Gastroesophageal sphincter (tissue), 3 donors: ENCODE measurements around the gene EVA1A.

Experiments used
- EP300 ChIP-seq: sonication (generic); formaldehyde crosslinking; IDR thresholded peaks from one replicate; pipeline ENCODE4 v1.6.1; 2017; ENCODE audit warnings: antibody characterized with exemption, mild to moderate bottlenecking
- POLR2A ChIP-seq, 2 donors: fragments of 450-650 bp; IDR thresholded peaks; one replicate each; pipeline ENCODE4 v1.6.1; 2017; ENCODE audit warnings: antibody characterized with exemption in 2 of 2, mild to moderate bottlenecking in 2 of 2, moderate library complexity in 1 of 2
- TF ChIP-seq, protein P1 (sequence below), 4 experiments: fragments of 200-600 bp in 2 of 4; fragments of 450-650 bp in 2 of 4; sonication (generic) in 1 of 4; IDR thresholded peaks; one replicate each; pipeline ENCODE4 v1.5.1; 2017 to 2019; ENCODE audit warnings: antibody characterized with exemption in 4 of 4, mild to moderate bottlenecking in 2 of 4, moderate library complexity in 2 of 4

- TF ChIP-seq, protein P1, sequence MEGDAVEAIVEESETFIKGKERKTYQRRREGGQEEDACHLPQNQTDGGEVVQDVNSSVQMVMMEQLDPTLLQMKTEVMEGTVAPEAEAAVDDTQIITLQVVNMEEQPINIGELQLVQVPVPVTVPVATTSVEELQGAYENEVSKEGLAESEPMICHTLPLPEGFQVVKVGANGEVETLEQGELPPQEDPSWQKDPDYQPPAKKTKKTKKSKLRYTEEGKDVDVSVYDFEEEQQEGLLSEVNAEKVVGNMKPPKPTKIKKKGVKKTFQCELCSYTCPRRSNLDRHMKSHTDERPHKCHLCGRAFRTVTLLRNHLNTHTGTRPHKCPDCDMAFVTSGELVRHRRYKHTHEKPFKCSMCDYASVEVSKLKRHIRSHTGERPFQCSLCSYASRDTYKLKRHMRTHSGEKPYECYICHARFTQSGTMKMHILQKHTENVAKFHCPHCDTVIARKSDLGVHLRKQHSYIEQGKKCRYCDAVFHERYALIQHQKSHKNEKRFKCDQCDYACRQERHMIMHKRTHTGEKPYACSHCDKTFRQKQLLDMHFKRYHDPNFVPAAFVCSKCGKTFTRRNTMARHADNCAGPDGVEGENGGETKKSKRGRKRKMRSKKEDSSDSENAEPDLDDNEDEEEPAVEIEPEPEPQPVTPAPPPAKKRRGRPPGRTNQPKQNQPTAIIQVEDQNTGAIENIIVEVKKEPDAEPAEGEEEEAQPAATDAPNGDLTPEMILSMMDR (IDR thresholded peaks at IDR 0.05), result no peak
- TF ChIP-seq POLR2A (IDR thresholded peaks at IDR 0.05) (no peak), EP300 (no peak)
These were observed 23.1 kb downstream of the EVA1A start for GRCh38 chr2:75537658-75538057.
